HG03095 (cell line): ENCODE results near the gene C19orf81.

Experiments
- ATAC-seq: cut with Tn5 transposase; IDR thresholded peaks from one replicate; pipeline ENCODE4 v1.9.1; 2021; ENCODE audit warnings: moderate library complexity; ENCODE audit not compliant: unreplicated experiment

Gene C19orf81

GRCh38 chr19:50679177-50680125 is 30.2 kb downstream of the C19orf81 start:
- ATAC-seq, result no peak

GRCh38 chr19:50686310-50687032 is 37.2 kb downstream of the C19orf81 start:
- no peak for ATAC-seq

- ATAC-seq, result no peak
These were observed 39.5 kb downstream of the C19orf81 start for GRCh38 chr19:50688766-50689165.

GRCh38 chr19:50690439-50690838 is 41.2 kb downstream of the C19orf81 start:
- no peak for ATAC-seq

DNA sequence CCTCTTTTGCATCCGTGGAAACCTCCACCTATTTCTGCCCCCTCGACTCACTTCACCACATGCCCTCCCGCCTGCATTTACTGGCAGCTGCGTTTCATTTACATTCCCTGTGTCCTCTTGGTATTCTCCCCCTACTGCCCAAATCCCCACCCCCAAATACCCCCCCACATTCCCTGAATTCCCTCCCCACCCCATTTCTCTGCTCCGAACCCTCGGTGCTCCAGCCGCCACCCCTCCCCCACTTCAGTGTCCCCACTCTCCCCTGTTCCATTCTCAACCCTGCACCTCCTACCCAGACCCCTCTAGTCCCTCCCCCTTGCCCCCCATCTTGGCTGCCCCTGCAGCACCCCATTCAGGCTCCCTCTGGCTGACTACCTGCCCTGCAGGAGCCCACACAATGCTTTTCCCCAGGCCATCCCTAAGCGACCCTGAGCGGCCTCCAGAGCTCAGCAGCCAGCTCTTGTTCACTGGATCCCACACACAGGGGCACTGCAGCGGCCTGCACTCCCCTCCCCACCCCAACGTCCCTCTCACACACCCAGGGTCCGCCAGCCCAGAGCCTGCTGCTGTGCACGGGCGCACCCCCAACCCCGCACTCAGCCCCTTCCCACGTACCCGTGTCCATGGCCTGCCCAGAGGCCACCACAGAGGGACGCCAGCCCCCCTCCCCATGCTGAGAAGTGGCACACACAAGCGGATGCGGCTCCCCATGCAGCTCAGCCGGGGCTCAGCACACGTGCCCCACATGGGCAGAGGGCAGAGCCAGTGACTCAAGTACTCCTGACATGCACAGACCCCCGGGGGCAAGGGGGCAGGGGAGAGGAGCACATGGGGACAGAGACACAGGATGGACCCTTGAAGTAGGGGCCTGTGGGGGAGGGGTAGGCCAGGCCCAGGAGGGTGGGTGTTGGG is 44.1 kb downstream of the C19orf81 start:
- ATAC-seq, result no peak

GRCh38 chr19:50694815-50695145 is 45.5 kb downstream of the C19orf81 start:
- ATAC-seq, result no peak

GRCh38 chr19:50695251-50696093 is 46.2 kb downstream of the C19orf81 start:
- ATAC-seq, result no peak

GRCh38 chr19:50696094-50696483 is 46.8 kb downstream of the C19orf81 start:
- no peak for ATAC-seq

DNA sequence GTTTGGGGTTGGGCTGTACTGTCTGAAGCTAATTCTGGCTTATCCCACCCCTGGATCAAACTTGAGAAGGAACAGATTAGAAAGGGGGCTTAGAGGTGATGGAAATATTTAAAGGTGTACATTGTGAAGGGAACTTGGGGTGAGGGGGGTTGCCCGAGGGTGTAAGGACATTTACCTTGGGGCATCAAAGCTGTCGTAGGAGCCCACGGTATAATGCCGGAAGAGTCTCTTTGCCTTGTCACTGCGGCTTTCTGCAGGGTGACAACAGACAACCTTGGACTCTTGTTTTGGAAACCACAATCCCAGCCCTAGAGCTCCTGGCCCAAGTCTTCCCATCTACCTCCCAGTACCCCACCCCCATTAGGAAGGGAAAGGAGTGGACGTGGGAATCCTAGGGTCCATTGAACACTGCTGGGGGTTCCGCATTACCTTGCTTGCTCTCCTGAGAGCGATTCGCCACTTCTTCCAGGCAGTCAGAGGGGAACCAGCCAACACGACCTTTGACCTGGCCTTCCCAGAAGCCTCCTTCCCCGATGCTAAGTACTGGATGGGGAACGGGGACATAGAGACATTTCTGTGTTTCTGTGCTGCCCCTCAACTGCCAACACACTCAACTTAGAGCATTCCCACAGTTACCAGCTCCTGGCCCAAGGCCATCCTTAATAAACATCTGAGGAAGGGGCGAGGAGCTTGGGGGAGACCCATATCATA is 48.3 kb downstream of the C19orf81 start:
- ATAC-seq, result no peak

DNA sequence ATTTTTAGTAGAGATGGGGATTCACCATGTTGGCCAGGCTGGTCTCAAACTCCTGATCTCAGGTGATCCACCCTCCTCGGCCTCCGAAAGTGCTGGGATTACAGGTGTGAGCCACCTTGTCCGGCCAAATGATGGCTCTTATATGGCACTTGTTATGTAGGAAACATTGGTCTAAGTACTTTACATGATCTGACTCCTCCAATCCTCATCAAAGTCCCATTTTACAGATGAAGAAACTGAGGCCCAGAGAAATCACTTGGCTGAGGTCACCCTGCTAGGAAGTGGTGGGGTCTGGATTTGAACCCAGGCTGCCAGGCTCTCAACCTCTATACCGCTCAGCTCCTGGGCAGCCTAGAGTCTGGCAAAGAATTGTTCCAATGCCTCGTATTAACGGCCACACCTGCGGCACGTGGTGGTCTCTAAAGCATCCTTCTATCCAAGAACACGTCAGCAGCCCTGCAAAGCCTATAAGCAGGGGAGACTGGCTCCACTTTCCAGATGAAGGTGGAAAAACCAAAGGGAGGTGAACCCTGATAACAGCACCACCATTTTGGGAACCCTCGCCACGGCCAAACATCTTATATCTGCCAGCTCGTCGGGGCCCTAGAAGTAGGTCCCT is 52.2 kb downstream of the C19orf81 start:
- no peak for ATAC-seq

GRCh38 chr19:50702158-50702870 is 53.1 kb downstream of the C19orf81 start:
- ATAC-seq, result no peak

DNA sequence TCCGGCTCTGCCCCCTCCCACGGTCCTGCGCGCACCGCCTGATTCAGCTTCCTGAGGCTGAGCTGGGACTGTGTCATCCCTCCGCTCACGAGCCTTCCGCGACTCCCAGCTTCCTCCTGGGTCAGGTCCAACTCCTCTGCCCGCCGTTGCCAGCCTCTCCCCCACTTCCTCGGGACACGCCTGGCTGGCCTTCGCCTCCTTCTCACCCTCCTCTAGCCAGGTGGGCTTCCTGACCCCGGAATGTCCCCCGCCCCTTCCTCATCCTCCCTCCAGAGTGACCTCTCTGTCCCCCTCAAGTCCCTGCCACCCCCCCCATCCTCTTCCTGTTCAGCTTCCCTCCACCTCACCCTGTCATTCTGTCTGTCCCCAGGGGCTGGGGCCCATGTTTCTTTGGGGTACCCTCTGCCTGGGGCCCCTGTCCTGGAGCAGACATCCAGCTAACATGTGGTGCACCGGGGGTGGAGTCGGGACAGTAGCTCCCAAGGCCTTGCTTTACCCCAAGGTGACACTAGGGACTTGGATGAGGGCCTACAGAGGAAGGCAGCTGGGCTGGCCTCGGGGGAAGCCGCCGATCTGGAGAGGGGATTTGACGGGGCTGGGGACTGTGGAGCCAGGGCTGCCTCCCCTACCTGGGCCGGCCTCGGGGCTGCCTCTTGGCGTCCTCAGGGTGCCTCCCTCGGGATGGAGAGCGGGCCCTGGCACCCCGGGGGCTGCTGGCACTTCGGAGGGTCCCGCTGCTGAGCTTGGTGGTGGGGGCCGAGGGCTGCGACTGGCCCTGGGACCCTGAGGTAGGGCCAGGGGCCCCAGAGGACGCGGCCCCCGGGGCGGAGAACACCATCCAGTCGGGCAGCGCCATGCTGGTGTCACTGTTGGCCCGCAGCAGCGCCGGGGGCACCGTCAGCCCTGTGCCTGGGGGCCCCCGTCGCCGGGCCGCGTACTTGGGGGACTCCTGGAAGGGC is 53.9 kb downstream of the C19orf81 start:
- no peak for ATAC-seq

GRCh38 chr19:50703915-50704796 is 54.9 kb downstream of the C19orf81 start:
- ATAC-seq, result no peak

- no peak for ATAC-seq
These were observed 56.3 kb downstream of the C19orf81 start for GRCh38 chr19:50705422-50706019.

GRCh38 chr19:50706387-50706786 is 57.1 kb downstream of the C19orf81 start:
- no peak for ATAC-seq
